GM12875 (cell line): ENCODE results near the gene KCTD2.

ENCODE experiments used
- H3K4me3 ChIP-seq: one replicate; pipeline ENCODE4 v1.5.1; 2011; ENCODE audit warnings: low read depth, low read length, control low read depth
- CTCF ChIP-seq: IDR thresholded peaks from 2 replicates; pipeline ENCODE4 v1.5.1; 2011; ENCODE audit warnings: low read depth, mild to moderate bottlenecking, control low read depth, inconsistent platforms, low read length, moderate library complexity, borderline replicate concordance; ENCODE audit not compliant: insufficient read depth

The KCTD2 gene

GRCh38 chr17:75046407-75047289, at the start of gene KCTD2, which contains the start of gene ATP5PD:
TSS of gene KCTD2 (plus strand) at chr17:75047225. CDS start at chr17:75047251, 26 bp downstream.
TSS of gene ATP5PD (minus strand) at chr17:75046969. CDS start at chr17:75042650, 4,319 bp downstream.
- H3K4me3 ChIP-seq: peak within 1 kb of the TSS; percentile 99

GRCh38 chr17:74998783-74999182, 48.2 kb upstream of the KCTD2 start:
- TF ChIP-seq CTCF: no peak
- no peak overlapping the region for H3K4me3 ChIP-seq

More at GRCh38 chr17:75046407-75047289, at the start of gene KCTD2, which contains the start of gene ATP5PD:
- no peak for TF ChIP-seq CTCF

GRCh38 chr17:74999523-74999922, 47.5 kb upstream of the KCTD2 start:
- no peak overlapping the region for H3K4me3 ChIP-seq
- no peak for TF ChIP-seq CTCF

GRCh38 chr17:75001915-75002843, 44.8 kb upstream of the KCTD2 start:
- no peak for TF ChIP-seq CTCF
- no peak overlapping the region for H3K4me3 ChIP-seq

GRCh38 chr17:75003070-75003956, 43.7 kb upstream of the KCTD2 start:
- TF ChIP-seq CTCF: no peak

GRCh38 chr17:75003957-75004355, 43.1 kb upstream of the KCTD2 start:
- H3K4me3 ChIP-seq: no peak overlapping the region
- no peak for TF ChIP-seq CTCF

More at GRCh38 chr17:75003070-75003956, 43.7 kb upstream of the KCTD2 start:
- no peak overlapping the region for H3K4me3 ChIP-seq
